T follicular helper cell (primary cell): Measurements from ENCODE around the gene TM4SF4.

ENCODE experiments used
- DNase-seq: peaks from one replicate; pipeline ENCODE4 v3.0.0-alpha.2; 2020; ENCODE audit warnings: low read depth

Gene TM4SF4

DNA sequence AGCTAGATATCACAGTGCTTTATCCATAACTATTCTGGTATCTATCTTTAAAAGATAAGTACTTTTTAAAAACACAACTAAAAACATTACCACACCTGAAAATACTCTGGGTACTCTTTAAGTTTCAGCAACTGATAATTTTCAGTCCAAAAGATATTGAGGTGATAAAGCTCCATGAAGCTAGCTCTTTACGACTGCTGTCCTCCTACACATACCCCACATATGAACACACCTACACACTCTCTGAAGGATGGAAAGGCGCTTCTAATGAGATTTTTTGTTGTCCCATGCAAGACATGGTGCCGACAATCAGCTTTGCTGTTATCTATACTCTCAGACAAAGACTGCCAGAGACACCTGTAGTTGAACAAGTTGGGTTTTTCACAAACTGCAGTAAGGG is 19.1 kb upstream of the TM4SF4 start:
- no peak for DNase-seq

DNA sequence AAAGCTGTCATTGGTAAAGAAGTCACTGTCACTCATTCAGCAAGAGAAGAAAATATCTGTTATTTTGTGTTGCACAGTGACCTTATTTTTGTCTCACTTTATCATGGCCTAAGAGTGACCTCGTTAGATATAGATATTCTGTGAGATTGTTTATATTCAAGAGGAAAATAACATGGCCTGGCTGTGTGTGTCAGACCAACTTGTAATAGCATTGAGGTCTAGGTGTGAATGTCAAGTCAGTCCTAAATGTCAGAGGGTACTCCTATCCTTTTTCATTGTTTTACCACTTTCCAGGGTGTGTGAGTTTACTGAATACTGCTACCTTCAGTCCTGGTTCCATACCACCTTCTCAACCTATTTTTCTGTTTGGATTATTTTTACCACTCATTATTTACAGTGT is 18.5 kb upstream of the TM4SF4 start:
- DNase-seq: no peak

DNA sequence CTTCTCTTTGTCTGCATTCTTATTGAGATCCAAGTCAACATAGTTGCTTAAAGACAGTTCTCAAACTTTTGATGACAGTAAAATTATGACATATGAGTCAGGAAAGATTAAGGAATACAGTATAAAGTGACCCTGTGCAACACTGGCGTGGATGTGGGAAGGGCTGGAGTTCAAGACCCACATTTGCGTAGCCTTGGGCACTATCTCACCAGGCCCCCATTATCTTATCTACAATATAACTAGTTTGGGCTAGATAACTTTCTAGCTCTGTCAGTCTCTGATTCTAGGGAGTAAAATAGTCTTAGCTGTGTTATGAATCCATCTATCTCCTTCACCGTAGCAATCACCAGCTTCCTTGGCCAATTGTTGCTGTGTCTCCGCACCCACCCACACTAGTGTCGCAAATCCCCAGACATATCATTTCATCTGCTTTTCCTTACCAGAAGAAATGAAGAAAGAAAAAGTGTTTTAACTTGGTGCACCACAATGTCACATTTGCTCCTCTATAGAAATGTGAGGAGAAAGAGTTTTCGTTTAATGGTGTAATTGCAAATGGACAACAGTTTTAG is 14.9 kb upstream of the TM4SF4 start:
- DNase-seq: no peak

DNA sequence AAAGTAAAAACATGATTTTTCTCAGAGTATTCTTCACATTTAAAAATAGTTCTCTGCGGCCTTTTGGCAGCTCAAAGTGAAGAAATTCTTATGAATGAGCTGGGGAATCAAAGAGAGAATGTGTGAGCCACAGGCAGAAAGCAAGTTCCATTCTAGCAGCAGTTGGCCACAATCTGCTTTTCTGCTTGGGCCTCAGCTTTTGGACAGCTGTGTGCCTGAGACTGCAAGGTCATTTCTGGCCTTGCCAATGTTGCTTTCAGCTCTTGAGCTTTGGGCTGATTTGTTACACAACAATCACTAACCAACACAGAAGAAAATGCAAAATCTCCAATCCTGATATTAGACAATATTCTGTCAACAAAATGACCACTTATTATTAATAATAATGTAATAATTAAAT is 14.4 kb upstream of the TM4SF4 start:
- DNase-seq: no peak

DNA sequence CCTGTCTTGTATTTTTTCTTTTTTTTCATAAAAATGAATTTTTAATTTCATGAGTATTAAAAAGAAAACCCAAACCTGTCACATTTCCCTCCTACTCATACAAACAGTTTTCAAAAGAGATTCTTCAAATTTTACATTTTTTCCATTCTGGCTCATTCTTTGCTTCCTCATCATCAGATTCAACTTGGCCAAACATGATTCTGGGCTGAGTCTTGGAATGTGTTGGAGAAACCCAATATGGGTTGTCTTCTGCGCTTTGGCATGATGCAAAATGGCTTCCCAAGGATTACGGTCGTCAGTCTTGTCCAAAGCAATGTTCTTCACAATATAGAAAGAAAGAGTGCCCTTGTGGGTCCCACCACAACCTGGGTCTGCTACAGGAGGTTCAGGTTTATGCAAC is 12.4 kb upstream of the TM4SF4 start:
- no peak for DNase-seq

DNA sequence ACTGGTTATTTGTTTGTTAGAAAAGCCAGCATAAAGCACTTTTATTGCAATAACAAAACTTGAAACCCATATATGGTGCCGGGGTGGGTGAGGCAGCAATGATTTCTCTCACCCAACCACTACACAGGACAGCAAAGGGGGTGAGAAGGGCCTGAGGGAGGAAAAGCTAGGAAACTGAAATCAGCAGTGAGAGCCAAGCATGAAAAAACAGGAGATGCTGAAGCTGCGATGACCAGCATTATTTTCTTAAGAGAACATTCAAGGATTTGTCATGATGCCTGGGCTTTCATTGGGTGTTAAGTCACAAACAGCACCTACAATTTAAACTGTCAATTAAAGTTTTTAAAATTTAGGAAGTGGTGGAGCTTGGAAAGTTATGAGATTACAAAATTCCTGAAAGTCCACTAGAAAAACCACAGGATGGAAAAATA is 11.9 kb upstream of the TM4SF4 start:
- DNase-seq: no peak

DNA sequence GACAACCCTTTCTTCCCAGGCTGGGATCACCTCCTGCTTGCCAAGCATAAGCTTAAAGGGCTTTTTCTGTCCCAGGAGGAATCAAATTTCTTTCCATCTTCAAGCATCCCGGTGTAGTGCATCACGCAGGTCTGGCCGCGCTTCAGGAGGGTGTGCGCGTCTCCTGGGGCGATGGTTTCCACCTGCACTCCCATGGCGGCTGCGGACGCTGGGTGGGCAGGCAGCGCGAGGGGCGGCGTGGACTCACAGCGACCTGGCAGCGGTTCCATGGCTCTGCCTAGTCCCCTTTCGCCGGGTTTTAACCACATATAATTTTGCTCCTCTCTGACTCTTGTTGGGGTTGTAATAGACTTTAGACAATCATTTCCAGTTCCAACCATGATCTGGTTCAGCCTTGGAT is 10.6 kb upstream of the TM4SF4 start:
- no peak for DNase-seq

DNA sequence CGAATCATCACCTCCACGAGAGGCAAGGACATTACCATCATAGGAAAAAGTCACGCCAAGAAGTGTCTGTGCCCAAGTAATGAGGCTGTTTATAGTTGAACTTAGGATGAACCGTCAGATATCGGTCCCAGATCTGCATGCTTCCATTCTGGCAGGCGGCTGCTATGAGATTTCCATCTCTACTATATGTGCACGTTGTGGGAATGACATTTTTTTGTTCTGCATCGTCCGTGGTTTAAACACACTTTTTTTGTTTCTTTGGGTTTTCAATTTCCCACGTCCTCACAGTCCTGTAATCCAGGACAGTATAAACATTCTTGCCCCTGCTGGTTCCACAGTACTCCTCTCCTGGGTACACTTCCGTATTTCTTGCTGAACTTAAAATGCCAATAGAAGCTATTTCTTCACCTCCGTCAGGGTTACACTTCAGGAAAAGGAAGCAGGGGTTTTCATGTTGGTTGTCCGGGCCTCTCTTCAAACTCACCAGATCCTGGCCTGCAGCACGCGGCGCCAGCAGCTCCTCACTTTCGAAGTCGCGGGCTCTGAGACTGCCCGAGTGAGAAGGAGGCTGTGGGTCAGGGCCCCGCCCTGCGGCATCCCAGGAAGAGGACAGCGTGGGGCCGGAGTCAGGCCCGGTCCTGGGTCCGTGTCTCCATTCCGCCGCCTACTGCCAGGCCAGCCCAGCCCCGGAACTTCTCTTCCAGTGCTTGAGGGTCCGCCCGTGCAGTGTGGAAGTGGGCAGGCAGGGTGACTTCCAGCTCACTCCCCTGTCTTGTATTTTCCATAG is 9.8 kb upstream of the TM4SF4 start:
- DNase-seq: no peak

DNA sequence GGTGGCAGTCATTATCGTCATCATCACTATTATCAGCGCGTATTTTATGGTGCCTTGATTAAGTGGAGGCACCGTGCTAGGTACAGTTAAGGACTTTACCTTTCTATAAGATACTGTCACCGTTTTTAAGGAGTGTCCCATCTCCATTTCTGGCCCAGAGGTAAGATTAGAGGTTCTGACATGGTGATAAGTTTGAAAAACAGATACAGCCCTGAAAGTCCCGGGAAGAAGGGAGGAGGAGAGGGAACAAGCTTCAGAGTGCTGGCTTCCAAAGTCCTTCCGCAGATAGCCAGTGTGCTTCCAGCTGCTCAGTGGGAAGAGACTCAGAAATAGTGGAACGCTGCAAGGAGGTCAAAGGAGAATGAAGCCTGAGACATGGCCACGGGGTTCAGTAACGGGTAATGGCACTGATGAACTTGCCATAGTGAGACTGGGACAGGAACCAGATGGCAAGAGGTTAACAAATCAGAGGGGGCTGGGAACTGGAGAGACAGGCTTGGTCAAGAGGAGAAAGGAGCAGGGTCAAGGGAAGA is 9.1 kb upstream of the TM4SF4 start:
- DNase-seq: no peak

DNA sequence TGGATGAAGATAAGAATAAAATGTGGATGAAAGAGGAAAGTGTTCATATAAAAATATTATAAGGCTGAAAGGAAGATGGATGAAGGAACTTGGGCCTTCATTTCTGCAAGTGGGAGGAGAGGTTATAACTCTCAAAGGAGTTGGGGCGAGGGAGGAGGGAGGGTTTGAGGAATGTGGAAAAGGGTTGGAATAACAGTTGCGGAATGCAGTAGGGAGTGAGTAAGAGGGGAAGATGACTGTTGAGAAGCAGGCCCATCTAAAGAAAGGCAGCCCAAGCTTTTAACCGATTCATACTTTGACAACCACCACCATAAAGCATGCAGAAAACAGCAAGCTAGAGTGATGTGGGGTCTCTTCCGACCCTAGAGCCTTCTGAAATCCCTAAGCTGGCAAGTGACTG is 8.3 kb upstream of the TM4SF4 start:
- DNase-seq: no peak

DNA sequence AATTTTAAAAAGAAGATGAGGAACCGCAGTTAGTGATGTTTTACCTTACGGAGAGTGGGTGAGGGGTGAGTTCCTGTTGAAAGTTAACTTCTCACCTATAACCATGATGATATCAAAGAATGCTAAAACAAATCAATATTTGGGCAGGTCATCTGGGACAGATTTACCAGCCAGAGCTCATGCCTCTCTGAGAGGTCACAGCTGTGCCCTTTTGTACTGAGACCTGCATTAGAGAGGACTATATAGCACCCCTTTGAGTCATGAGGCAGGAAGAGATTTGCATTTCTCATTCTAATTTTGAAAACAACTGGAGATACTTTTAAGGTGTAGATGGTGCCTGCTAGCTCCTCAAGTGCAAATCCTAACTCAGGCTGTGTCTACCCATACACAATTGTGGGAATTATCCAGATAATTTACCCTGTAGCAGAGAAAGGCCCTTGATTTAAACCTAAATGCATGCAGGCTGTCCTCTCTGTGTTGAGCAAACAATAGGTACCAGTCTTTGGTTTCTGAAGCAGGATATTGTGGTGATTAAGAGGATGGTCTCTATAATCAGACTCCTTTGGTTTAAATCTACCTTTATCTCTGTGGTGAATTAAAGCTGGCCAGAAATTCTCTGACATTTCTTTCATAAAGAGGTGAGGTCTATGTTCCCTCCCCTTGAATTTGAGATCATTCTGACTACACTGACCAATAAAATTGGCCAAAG is 5.8 kb upstream of the TM4SF4 start:
- DNase-seq: no peak

DNA sequence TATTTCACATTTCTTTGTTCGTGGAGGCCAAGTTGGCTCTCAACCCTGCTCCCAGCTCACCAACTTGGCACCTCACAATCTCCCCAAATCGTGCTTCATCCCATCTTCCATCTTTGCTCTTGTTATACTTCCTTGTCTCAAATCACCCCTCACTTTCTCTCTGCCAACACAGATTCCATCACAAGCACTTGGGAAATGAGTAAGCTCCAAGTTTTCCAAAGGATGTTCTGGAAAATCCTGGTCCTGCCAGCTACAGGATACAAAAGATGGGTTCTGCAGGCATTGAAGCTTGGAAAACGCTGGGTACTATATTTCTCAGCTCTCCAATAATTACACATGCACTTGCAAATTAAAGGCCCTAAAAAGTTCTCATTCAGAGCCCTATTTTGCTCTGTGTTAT is 4.1 kb upstream of the TM4SF4 start:
- DNase-seq: no peak

DNA sequence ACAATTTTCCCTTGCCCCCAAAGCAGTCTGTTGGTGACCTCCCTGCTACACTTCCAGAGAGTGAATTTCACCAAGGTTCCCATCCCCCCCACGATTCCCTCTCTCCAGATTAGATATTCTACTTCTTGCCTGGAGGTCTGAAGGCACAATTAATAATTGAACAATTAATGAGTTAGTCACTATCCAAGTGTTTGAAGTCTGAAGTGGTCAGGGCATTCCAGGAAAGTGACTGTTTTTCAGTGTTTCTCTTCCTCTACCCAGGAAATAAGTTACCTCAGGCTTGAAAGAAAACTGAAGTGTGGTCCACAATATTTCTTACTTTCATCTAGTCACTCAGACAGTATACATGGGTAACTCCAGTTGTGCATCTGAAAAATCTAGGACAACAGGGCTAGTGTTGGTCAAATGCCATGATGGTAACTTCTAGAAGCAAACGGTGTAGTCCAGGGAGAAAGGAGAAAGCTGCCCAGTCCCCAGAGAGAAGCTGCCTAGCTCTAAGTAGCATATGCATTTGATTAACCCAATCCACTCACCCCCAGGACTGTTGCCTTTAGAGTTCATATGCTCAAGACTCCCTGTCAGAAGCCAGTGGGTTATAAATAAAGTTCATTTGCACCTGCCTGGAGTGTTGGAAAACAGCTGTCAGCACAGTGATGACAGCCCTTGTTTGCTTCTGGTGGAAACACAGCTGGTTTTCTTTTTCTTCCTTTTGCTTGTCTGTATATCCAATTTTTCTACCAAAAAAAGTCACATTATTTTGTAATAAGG is 2.3 kb upstream of the TM4SF4 start:
- DNase-seq: no peak

DNA sequence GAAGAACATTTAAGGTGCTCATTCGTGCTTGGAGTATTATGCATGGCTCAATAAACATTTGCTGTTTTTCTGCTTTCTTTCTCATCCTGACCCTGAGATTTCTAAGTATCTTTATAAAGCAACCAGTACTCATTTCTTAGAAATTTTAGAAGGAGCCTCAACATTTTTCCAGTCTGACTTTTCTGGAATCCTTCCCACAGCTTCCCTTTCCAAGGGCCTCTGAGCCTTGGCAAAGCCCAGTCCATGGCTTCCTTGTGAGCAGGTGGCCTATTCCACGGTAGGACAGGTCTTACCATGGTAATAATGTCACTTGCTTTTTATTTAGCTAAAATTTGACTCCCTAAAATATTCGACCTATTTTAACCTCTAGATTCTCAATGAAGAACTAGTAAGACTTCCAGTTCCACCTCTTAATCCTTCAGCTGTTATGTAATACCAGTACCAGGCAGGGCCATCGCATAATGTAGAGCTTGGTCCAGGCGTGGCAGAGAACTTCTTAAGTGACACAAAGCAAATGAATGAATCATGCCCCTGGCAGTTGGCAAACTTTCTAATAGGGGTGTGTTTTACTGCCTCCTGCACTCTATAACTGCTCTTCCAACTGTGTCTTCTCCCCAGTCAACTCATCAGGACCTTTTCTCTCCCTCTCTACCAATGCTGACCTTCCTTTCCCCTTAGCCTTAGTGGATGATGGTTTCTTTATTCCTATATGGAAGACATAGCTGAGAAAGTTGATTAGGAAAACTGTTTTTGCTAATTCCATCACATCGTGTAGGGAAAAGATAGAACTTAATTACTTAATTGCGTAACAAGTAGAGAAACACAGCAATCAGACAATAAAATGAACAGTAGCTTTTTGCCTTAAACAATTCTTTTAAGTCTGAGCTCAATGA is 894 bp upstream of the TM4SF4 start:
- DNase-seq: no peak

DNA sequence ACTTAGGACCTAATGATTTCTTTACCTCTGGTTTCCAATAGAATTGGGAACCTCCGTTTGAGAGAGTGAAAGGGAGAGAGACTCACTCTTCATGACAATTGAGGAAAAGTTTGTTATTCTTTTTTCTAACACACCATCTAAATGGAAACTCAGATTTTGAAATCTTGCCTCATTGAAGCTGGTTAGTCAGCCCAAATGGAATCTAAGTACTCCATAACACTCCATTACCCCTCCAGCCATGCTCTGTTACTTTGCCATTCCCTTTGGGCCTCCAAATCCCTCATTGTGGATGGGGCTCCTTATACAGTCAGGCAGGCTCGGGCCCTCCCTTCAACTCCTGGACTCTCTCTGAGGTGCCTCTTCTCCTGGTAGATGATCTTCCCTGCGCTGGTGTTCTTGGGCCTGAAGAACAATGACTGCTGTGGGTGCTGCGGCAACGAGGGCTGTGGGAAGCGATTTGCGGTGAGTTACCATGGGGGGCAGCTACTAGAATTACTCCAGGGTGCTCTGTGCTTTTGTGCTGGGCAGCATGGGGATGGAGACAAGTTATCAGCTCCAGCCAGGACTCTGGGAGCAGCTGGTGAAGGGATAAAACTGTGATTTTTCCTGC is 1.1 kb downstream of the TM4SF4 start:
- no peak for DNase-seq

DNA sequence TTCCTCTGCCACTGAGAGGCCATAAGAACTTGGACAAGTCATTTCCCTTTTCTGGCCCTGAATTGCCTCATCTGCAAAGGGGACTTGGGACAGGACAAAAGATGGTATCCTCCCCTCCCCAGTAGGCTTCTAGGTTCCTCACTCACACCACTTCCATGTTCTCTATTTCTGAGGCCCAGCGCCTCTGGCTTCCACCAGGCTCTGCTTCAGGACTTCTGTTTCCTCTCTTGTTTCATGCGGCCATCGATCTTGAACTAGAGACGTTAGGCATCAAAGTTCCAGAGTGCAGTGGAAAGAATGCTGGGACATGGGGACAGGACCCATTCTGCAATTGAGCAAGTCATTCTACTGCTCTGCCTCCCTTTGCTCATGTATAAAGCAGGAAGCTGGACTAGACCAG is 1.7 kb downstream of the TM4SF4 start:
- no peak for DNase-seq

DNA sequence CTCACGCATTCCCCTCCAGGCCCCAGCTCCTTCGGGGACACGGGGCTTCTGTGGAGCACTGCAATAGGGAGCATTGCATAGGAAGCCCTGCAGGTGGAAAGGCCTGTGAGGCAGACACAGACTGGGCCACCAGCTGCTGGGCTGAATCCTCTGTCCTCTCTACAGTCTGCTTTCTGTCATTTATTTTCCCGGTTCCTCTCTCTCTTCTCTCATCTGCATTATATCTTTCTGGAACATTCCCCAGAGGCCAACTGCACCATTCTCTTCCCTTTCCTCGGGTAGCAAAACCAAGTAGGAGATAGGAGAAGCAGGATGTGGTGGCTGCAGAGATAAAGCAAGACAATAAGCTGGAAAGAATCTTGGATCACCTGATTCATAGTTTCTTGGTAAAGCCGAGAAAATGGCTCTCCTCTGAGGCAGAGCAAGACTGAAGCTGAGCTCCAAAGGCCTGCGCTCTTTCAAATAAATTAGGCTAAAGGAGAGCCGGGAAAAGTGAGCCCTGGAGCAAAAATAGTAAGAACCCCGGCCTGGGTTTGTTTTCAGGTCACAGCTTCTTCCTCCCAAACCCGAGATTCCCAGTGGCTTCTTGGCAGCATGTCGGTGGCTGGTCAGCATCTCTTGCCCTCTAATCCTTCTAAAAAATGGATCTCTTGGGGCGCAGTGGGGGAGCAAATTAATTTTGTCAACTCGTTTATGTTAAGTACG is 5.3 kb downstream of the TM4SF4 start:
- no peak for DNase-seq

DNA sequence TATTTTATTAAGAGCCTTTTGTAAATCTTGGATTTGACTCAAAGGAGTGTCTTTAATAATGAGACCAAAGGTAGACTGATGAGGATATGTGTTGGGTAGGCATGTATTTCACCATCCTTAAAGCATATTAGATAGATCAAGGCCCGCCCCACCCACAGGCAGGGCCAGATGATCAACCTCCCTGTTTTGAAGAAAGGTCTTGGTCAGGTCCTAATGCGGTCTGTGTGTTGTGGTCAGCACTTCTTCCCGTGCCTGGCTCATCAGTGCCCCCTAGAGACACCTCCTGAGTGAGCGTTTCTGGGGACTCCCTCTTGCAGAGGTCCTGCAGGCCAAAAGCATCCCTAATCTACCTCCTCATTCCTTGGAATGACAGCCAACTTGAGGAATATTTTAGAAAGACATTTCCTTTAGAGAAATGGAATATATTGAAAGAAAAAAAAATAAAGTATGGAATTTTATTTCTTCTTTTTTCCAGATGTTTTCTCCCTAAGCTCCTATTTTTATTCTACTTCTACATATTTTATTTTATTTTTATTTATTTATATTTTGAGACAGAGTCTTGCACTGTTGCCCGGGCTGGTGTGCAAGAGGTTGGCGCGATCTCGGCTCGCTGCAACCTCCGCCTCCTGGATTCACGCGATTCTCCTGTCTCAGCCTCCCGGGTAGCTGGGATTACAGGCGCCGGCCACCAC is 6.0 kb downstream of the TM4SF4 start:
- no peak for DNase-seq

DNA sequence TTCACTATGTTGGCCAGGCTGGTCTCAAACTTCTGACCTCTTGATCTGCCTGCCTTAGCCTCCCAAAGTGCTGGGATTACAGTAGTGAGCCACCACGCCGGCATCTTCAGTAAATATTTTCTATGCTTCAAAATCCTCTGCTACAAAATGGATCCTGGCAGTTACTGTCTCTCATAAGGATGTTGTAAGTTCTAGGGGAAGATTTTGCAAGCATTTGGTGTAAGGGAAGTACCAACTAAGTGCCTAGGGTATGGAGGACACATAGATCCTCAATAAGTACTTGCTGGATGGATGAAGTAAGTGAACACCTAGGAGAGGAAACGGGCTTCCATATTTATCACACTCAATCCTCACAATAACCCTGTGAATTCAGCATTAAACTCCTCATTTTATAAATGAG is 6.6 kb downstream of the TM4SF4 start:
- DNase-seq: no peak

DNA sequence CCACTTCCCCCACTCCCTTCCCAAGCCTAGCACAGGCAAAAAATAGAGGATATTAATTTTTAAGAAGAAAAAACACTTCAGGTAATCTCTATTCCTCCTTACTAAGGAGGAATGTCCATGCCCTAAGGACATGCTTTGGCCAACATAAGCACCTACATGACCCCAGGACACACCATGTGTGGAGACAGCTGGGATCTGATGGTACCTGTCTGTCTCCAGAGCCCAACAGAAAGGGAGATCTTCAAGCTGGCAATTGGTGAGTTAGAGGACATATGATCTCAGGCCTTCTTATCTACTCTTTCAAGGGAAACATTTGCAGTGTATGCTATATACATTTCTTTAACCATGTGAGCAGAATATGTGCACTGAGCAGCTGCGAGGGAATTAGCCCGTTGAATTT is 7.0 kb downstream of the TM4SF4 start:
- no peak for DNase-seq
